Calu3 (cell line): ENCODE results near the gene EPHA3. TPM values are rescaled to one million over a fixed set of nuclear protein-coding genes. Genes with fewer than 3 reads are reported as not detected.

Experiments
- BruUV-seq: library from RNA; stranded (reverse); fragments of 400-500 nt; replicated peaks from 2 replicates; lab custom pipeline; 2021; lab: Mats Ljungman, UMichigan
- CTCF ChIA-PET: fragments of 300-600 bp; sonication (Branson Sonifier 250); formaldehyde crosslinking; loops from one replicate; lab custom pipeline; 2022; ENCODE audit warnings: antibody characterized with exemption; lab: Charles Lee
- DNase-seq: peaks from one replicate; pipeline ENCODE4 v3.0.0; 2022
- H3K27ac Mint-ChIP-seq: one replicate; pipeline ENCODE4 v1.8.0; 2022; ENCODE audit warnings: mixed read lengths; ENCODE audit not compliant: unreplicated experiment
- H3K27me3 Mint-ChIP-seq: one replicate; pipeline ENCODE4 v1.8.0; 2022; ENCODE audit warnings: mixed read lengths; ENCODE audit not compliant: unreplicated experiment
- H3K36me3 Mint-ChIP-seq: one replicate; pipeline ENCODE4 v1.8.0; 2022; ENCODE audit warnings: mild to moderate bottlenecking, moderate library complexity, mixed read lengths; ENCODE audit not compliant: insufficient read depth, unreplicated experiment
- H3K4me1 Mint-ChIP-seq: one replicate; pipeline ENCODE4 v1.8.0; 2022; ENCODE audit warnings: mild to moderate bottlenecking, low read depth, mixed read lengths; ENCODE audit not compliant: unreplicated experiment
- H3K4me3 Mint-ChIP-seq: one replicate; pipeline ENCODE4 v1.8.0; 2022; ENCODE audit warnings: mild to moderate bottlenecking, low read depth, moderate library complexity, mixed read lengths; ENCODE audit not compliant: unreplicated experiment
- H3K9me3 Mint-ChIP-seq: one replicate; pipeline ENCODE4 v1.8.0; 2022; ENCODE audit warnings: low read depth, mixed read lengths; ENCODE audit not compliant: unreplicated experiment
- CTCF ChIP-seq: fragments of 200-600 bp; IDR thresholded peaks from one replicate; pipeline ENCODE4 v1.8.0; 2022; ENCODE audit warnings: antibody characterized with exemption; ENCODE audit not compliant: unreplicated experiment
- intact Hi-C: fragments of 100-400 bp; cut with micrococcal nuclease; formaldehyde crosslinking; loops from one replicate; pipeline ENCODE4 v1.10.0; 2022; ENCODE audit not compliant: unreplicated experiment
- total RNA-seq: library from RNA; stranded (reverse); gene quantifications from 2 replicates; pipeline ENCODE4 v1.2.3, GENCODE V29; 2022

The EPHA3 gene
- total RNA-seq, 1 experiment from 2014 or later = 31.6 TPM

- CTCF ChIA-PET = interaction anchor here (0.5 kb wide), 1 partner anchor 763 kb away, joined by 4 read pairs; no protein-coding TSS in a partner anchor
- no peaks in the 10 kb centered on the region for H3K27me3 Mint-ChIP-seq
- no peak overlapping the region for H3K4me3 Mint-ChIP-seq
- no TSS peak for BruUV-seq
- intact Hi-C loops = no loop called here
- no peak for TF ChIP-seq CTCF
- no peaks in the 10 kb centered on the region for H3K4me1 Mint-ChIP-seq
- no peak overlapping the region for H3K27ac Mint-ChIP-seq
- H3K9me3 Mint-ChIP-seq = no peaks in the 10 kb centered on the region
- DNase-seq = no peak
- H3K36me3 Mint-ChIP-seq = no peaks in the 10 kb centered on the region
These were observed 265.0 kb downstream of the EPHA3 start for GRCh38 chr3:89372456-89372855.

GRCh38 chr3:89373434-89373833 lies 266.0 kb downstream of the EPHA3 start:
- no TSS peak for BruUV-seq
- Mint-ChIP-seq H3K9me3 (no peaks in the 10 kb centered on the region), H3K4me3 (no peak overlapping the region), H3K36me3 (no peaks in the 10 kb centered on the region), H3K27me3 (no peaks in the 10 kb centered on the region), H3K4me1 (no peaks in the 10 kb centered on the region), H3K27ac (no peak overlapping the region)
- intact Hi-C loops = no loop called here
- no peak for TF ChIP-seq CTCF
- CTCF ChIA-PET = no interaction called here
- no peak for DNase-seq

DNA sequence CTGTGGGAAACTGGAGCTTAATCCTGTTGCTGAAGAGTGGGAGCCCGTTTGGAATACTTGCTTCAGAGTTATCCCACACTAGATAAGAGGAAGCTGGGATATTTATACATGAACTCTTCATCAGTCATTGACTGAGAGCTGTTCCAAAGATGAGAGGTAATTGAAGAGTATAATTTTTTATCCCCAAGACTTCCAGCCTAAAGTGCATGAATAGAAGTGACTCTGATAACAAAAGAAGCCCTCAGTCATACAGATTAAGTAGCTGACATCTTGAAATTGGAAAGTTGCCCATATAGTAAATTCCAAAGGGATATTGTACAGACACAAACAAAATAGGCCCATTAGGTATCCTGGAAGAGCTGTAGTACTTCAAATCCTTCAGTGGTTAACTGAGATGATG lies 268.0 kb downstream of the EPHA3 start:
- CTCF ChIA-PET = no interaction called here

DNA sequence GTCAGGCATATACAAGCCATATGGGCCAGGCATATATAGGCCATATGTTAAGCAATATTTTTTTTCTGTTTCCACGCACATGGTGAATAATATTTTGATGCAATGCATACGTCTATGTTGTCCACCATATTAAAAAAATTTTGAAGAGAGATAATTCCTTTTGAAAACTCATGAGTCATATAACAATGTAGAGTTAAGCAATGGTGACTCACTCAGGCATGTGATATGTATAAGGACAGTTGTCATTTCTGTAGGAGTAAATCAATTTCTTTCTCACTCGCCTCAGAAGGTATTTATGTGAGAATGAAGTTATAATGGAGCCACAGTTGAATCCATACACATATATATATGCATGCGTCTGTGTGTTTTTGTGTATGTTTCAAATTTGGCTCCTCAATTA lies 272.6 kb downstream of the EPHA3 start:
- Mint-ChIP-seq H3K27ac (peak overlapping the region; percentile 47), H3K27me3 (no peaks in the 10 kb centered on the region), H3K9me3 (no peaks in the 10 kb centered on the region), H3K36me3 (no peaks in the 10 kb centered on the region), H3K4me3 (no peak overlapping the region), H3K4me1 (peaks cover 9% of the 10 kb centered on the region)
- intact Hi-C loops = loop anchor here (10.0 kb wide), 1 partner anchor 55 kb away; no protein-coding TSS in a partner anchor
- CTCF ChIA-PET = no interaction called here
- no TSS peak for BruUV-seq
- no peak for DNase-seq
- no peak for TF ChIP-seq CTCF

More for the DNA sequence above, 268.0 kb downstream of the EPHA3 start:
- no peak for TF ChIP-seq CTCF
- no peaks in the 10 kb centered on the region for H3K27me3 Mint-ChIP-seq
- H3K27ac Mint-ChIP-seq = no peak overlapping the region
- H3K4me1 Mint-ChIP-seq = peaks cover 8% of the 10 kb centered on the region
- no peaks in the 10 kb centered on the region for H3K36me3 Mint-ChIP-seq
- H3K9me3 Mint-ChIP-seq = no peaks in the 10 kb centered on the region
- DNase-seq = no peak
- no TSS peak for BruUV-seq
- intact Hi-C loops = no loop called here
- no peak overlapping the region for H3K4me3 Mint-ChIP-seq
